OCI-LY3 (cell line): ENCODE measurements around the gene KCNE4.

Source experiments
- EZH2phosphoT487 ChIP-seq: fragments of 200-600 bp; shearing (Covaris generic); IDR thresholded peaks from 2 replicates; pipeline ENCODE4 v1.6.1; 2018; ENCODE audit warnings: antibody characterized with exemption, mixed run types, low read depth
- TF ChIP-seq, protein P1 (sequence below): fragments of 200-600, 300-600 bp; sonication (generic); IDR thresholded peaks from 2 replicates; pipeline ENCODE4 v1.5.1; 2014; ENCODE audit warnings: antibody characterized with exemption, low read length, low read depth

DNA sequence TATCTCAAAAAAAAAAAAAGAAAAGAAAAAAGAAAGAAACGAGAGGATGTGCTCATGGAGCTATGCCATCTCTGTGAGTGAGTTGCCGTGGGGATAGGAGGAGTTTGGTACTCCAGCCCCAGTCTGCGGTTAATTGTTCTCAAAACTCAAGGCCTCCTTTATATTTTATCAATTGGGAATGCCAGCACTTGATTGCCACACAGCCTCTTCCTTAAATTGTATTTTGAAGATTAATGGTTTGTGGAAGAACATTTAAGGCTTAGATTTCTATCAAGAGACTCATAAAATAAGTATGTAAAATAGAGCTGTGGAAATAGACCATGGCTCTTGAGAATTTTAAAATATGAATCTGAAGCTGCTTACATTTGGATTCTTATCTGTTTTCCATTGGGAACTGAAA, 29.8 kb downstream of the KCNE4 start:
- TF ChIP-seq, protein P1, sequence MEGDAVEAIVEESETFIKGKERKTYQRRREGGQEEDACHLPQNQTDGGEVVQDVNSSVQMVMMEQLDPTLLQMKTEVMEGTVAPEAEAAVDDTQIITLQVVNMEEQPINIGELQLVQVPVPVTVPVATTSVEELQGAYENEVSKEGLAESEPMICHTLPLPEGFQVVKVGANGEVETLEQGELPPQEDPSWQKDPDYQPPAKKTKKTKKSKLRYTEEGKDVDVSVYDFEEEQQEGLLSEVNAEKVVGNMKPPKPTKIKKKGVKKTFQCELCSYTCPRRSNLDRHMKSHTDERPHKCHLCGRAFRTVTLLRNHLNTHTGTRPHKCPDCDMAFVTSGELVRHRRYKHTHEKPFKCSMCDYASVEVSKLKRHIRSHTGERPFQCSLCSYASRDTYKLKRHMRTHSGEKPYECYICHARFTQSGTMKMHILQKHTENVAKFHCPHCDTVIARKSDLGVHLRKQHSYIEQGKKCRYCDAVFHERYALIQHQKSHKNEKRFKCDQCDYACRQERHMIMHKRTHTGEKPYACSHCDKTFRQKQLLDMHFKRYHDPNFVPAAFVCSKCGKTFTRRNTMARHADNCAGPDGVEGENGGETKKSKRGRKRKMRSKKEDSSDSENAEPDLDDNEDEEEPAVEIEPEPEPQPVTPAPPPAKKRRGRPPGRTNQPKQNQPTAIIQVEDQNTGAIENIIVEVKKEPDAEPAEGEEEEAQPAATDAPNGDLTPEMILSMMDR = no peak
- no peak for TF ChIP-seq EZH2phosphoT487
